Effector memory CD8-positive, alpha-beta T cell (primary cell): ENCODE measurements around the gene FBXO46.

Source experiments
- ATAC-seq: fragments of 150-1000 bp; cut with Tn5 transposase; replicated peaks from 2 replicates; pipeline ENCODE4 v1.10.0; 2021; ENCODE audit warnings: mild to moderate bottlenecking, moderate library complexity
- DNase-seq, 3 experiments: peaks; one replicate each; pipeline ENCODE4 v3.0.0; 2021
- H3K27ac Mint-ChIP-seq, 2 donors: one replicate each; pipeline ENCODE4 v1.8.0; 2022; ENCODE audit warnings: mild to moderate bottlenecking in 2 of 2, mixed read lengths in 2 of 2, moderate library complexity in 2 of 2
- H3K27me3 Mint-ChIP-seq, 2 donors: one replicate each; pipeline ENCODE4 v1.8.0; 2022; ENCODE audit warnings: mixed read lengths in 2 of 2
- H3K36me3 Mint-ChIP-seq: one replicate; pipeline ENCODE4 v1.8.0; 2022; ENCODE audit warnings: mild to moderate bottlenecking, moderate library complexity, mixed read lengths; ENCODE audit not compliant: insufficient read depth
- H3K4me1 Mint-ChIP-seq, 2 donors: one replicate each; pipeline ENCODE4 v1.8.0; 2022; ENCODE audit warnings: low read depth in 2 of 2, mixed read lengths in 2 of 2
- H3K4me3 Mint-ChIP-seq, 2 donors: one replicate each; pipeline ENCODE4 v1.8.0; 2022; ENCODE audit warnings: mild to moderate bottlenecking in 2 of 2, mixed read lengths in 2 of 2, moderate library complexity in 2 of 2
- H3K9me3 Mint-ChIP-seq, 2 donors: one replicate each; pipeline ENCODE4 v1.8.0; 2022; ENCODE audit warnings: mixed read lengths in 2 of 2
- total RNA-seq, 9 experiments: gene quantifications; one replicate each; lab custom pipeline; 2026; lab: John Stamatoyannopoulos, UW

The FBXO46 gene, protein sequence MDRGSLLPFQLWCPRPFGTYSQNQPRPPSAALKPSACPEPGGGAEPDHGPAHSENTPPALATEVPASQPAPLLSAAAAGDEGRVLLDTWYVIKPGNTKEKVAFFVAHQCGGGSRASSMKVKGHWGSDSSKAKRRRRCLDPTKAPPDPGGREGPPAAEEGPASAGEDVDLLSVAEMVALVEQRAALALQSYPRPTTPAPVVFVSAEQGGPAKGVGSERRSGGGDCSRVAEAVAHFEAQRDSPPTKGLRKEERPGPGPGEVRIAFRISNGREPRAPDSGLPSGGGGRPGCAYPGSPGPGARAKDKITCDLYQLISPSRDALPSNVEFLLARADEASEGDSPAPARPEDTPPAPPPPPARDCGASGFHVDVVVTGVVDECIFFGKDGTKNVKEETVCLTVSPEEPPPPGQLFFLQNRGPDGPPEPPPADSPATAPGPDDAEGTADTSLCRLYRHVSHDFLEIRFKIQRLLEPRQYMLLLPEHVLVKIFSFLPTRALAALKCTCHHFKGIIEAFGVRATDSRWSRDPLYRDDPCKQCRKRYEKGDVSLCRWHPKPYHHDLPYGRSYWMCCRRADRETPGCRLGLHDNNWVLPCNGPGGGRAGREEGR
- 7.4 to 25.6 (median 22.8) reads per million in 9 experiments for total RNA-seq

DNA sequence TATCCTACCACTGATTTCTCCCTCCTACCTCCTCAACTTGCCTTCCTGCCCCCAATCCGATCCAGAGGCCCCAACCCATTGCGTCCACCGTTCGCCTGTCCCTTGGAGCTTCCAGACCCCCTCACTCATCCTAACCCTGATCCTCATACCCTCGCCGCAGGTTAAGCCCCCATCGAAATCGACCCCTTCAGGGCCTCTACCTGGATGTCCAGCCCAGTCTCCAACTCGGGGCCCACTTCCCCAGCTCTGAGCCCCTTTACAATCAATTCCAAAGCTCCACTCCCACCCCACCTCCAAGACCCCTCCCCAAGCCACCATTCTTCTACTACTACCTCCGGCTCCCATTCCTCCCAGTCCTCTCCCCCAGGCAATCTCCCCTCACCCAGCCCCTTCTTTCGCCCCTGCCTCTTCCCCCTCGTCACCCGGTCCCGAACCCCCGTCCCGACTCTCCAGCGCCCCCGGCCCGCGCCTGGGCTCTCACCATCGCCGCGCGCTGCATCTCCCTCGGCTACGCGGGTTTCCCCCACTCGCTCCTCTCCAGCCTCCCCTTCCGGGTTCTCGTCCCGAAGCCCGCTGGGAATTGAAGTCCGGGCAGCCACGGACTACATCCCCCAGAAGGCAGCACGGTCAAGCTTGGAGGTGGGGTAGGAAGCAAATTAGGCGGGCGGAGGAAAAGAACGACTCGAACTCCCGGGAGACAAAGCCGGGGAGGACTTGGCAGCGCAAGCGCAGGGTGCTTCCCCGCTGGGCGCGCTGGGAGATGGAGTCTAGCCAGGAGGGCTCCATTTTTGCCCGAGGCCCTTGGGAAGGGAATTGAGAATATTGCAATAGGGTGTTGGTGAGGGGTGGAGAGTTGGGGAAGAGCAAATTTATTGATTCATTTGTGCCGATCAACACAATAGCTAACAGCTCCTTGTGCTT is at the start of gene FBXO46:
Gene FBXO46 (minus strand): TSS at position 529 of the 921 bp plus-strand sequence. CDS start 17,401 bp downstream, outside the sequence.
- H3K36me3 Mint-ChIP-seq: peaks cover 15% of the 10 kb centered on the region
- ATAC-seq: peak; percentile 98
- peaks cover 27 to 28% of the 10 kb centered on the region in 2 donors for H3K4me1 Mint-ChIP-seq
- H3K9me3 Mint-ChIP-seq: no peaks in the 10 kb centered on the region
- peak; percentile 89 to 93 (median 90) for DNase-seq
- no peaks in the 10 kb centered on the region for H3K27me3 Mint-ChIP-seq
- H3K4me3 Mint-ChIP-seq: peak within 1 kb of the TSS; percentile 90 to 96
- peak within 1 kb of the TSS; percentile 95 to 96 for H3K27ac Mint-ChIP-seq

- Mint-ChIP-seq H3K27ac (no peak overlapping the region), H3K36me3 (peaks cover 11% of the 10 kb centered on the region)
These were observed 49.4 kb upstream of the FBXO46 start for GRCh38 chr19:45780146-45780447.

DNA sequence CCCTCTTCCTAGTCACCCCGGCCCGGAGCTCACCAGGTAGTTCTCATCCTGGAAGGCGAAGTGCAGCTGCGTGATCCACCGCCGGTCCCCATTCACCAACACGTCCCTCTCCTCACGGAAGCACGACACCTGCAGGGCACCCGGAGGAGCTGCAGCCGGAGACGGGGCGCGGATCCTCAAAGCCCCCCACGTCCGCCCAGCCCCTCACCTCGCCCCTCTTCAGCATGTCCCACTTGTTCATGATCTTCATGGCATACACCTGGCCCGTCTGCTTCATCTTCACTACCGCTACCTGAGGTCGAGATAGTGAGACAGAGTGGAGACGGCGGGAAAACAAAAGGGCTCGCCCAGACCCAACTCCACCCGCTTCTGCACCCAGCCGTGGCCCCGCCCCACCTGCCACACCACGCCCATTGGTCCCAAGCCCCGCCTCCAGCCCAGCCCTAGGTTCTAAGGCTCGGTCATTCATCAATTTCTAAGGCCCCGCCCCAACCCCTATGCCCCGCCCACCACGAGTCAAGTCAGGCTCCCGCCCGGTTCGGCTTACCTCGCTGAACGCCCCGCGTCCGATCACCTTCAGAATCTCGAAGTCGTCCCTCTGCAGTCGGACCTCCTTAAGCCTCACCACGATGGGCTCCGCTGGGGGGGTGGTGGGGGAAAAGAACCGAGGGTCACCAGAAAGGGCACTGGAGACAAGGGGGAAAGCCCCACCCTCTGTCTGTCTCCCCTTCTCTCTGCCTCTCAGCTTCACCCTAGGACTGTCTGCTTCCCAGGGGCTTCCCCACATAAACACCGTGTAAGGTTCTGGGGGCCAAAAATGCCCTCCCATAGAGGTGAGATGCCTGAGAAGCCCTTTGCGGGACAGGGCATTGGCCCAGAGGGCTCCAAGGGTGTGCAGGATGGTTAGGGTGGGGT is 48.8 kb upstream of the FBXO46 start:
- Mint-ChIP-seq H3K27me3 (peaks cover 6 to 28% of the 10 kb centered on the region in 2 donors), H3K36me3 (peaks cover 11% of the 10 kb centered on the region), H3K4me1 (peaks cover 21 to 25% of the 10 kb centered on the region in 2 donors), H3K27ac (no peak overlapping the region), H3K4me3 (peak overlapping the region; percentile 68 to 84), H3K9me3 (no peaks in the 10 kb centered on the region)
- ATAC-seq: peak; percentile 92
- peak; percentile 81 to 88 (median 82) for DNase-seq

More at GRCh38 chr19:45780146-45780447, 49.4 kb upstream of the FBXO46 start:
- Mint-ChIP-seq H3K4me1 (peaks cover 21 to 25% of the 10 kb centered on the region in 2 donors), H3K9me3 (no peaks in the 10 kb centered on the region), H3K27me3 (peaks cover 6 to 28% of the 10 kb centered on the region in 2 donors), H3K4me3 (peak overlapping the region; percentile 68 to 84)
- DNase-seq (no peak), ATAC-seq (no peak)

DNA sequence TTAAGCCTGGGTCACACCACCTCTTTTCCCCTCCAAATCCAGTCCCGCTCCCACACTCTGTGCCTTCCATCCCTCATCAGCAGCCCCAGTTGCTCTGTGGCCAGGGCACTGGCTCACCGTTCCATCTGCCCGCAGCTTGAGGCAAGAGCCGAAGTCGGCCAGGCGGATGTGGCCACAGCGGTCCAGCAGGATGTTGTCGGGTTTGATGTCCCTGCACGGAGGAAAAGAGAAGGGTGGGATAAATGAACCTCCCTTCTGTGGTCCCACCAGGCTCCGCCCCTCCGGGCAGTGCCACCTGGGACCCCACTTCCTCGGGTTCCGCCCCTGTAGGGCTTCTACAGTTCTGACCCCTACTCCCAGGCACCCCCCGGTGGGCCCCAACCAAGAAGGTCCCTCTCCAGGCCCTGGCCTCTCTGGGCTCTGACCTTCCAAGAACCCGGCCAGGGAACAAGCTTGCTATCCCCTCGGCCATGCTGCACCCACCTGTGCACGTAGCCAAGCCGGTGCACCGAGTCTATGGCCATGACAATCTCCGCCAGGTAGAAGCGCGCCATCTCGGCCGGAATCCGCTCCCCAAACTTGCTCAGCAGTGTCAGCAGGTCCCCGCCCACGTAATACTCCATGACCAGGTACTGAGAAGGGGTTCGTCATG is 47.4 kb upstream of the FBXO46 start:
- DNase-seq (no peak), ATAC-seq (no peak)
- peak overlapping the region; percentile 68 to 84 for H3K4me3 Mint-ChIP-seq
- H3K4me1 Mint-ChIP-seq: peaks cover 21 to 25% of the 10 kb centered on the region in 2 donors
- H3K9me3 Mint-ChIP-seq: no peaks in the 10 kb centered on the region
- H3K36me3 Mint-ChIP-seq: peaks cover 12% of the 10 kb centered on the region
- H3K27ac Mint-ChIP-seq: no peak overlapping the region
- H3K27me3 Mint-ChIP-seq: peaks cover 6 to 28% of the 10 kb centered on the region in 2 donors

- peaks cover 21 to 25% of the 10 kb centered on the region in 2 donors for H3K4me1 Mint-ChIP-seq
- ATAC-seq (no peak), DNase-seq (no peak)
- H3K27ac Mint-ChIP-seq: no peak overlapping the region
- no peaks in the 10 kb centered on the region for H3K9me3 Mint-ChIP-seq
- H3K27me3 Mint-ChIP-seq: peaks cover 6 to 28% of the 10 kb centered on the region in 2 donors
- no peak overlapping the region for H3K4me3 Mint-ChIP-seq
- H3K36me3 Mint-ChIP-seq: peaks cover 15% of the 10 kb centered on the region
These were observed 46.8 kb upstream of the FBXO46 start for GRCh38 chr19:45777395-45777961.

DNA sequence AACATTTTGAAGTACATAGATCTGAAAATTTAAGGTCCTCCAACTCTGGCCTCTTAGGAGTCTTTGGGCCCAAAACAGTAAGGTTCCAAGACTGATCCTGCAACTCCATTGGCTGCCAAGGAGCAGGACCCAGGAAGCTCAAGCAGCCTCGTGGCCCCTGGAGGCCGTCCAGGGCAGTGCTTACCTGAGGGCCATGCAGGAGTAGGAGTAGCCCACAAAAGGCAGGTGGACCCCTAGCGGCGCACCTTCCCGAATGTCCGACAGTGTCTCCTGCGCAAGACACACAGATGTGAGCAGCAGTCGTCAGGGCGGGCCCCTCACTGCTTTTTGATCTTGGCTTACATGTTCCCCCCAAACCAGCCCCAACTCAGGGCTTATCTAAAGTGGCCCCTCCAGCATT is 44.1 kb upstream of the FBXO46 start:
- H3K27me3 Mint-ChIP-seq: peaks cover 6 to 12% of the 10 kb centered on the region in 2 donors
- DNase-seq (no peak), ATAC-seq (no peak)
- peaks cover 22 to 33% of the 10 kb centered on the region in 2 donors for H3K4me1 Mint-ChIP-seq
- H3K9me3 Mint-ChIP-seq: no peaks in the 10 kb centered on the region
- peaks cover 23% of the 10 kb centered on the region for H3K36me3 Mint-ChIP-seq
- no peak overlapping the region for H3K27ac Mint-ChIP-seq
- H3K4me3 Mint-ChIP-seq: no peak overlapping the region

DNA sequence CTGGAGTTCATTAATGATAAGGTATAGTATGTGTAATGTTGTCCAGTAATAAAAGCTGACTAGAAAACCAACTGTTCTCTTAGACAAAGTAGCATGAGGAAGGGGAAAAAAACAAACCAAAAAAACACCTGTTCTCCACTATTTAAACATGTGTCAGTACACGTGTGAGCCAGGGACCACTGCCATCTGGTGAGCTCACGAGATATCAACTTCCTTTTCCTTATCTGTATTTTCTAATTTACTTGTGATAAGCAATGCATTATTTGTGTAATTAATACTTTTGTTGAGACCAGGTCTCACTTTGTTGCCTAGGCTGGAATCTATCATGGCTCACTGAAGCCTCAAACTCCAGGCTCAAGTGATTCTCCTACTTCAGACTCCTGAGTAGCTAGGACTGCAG is 42.7 kb upstream of the FBXO46 start:
- DNase-seq: no peak
- Mint-ChIP-seq H3K27ac (no peak overlapping the region), H3K36me3 (peaks cover 25% of the 10 kb centered on the region)

GRCh38 chr19:45772912-45773311 is 42.2 kb upstream of the FBXO46 start:
- DNase-seq (no peak), ATAC-seq (no peak)
- Mint-ChIP-seq H3K27me3 (no peaks in the 10 kb centered on the region), H3K27ac (no peak overlapping the region), H3K4me1 (peaks cover 10 to 24% of the 10 kb centered on the region in 2 donors), H3K4me3 (no peak overlapping the region), H3K36me3 (peaks cover 23% of the 10 kb centered on the region), H3K9me3 (no peaks in the 10 kb centered on the region)

More for the DNA sequence above, 42.7 kb upstream of the FBXO46 start:
- H3K4me3 Mint-ChIP-seq: no peak overlapping the region
- H3K27me3 Mint-ChIP-seq: no peaks in the 10 kb centered on the region
- no peaks in the 10 kb centered on the region for H3K9me3 Mint-ChIP-seq
- H3K4me1 Mint-ChIP-seq: peaks cover 10 to 26% of the 10 kb centered on the region in 2 donors
- ATAC-seq: no peak

GRCh38 chr19:45772130-45772840 is 41.6 kb upstream of the FBXO46 start:
- peaks cover 24% of the 10 kb centered on the region for H3K36me3 Mint-ChIP-seq
- peak overlapping the region in 1 of 2 donors; percentile 19 for H3K4me3 Mint-ChIP-seq
- no peak for DNase-seq

GRCh38 chr19:45771311-45771933 is 40.7 kb upstream of the FBXO46 start:
- Mint-ChIP-seq H3K4me1 (peaks cover 14 to 24% of the 10 kb centered on the region in 2 donors), H3K9me3 (no peaks in the 10 kb centered on the region), H3K4me3 (peak overlapping the region; percentile 86 to 91), H3K36me3 (peaks cover 24% of the 10 kb centered on the region), H3K27me3 (peaks cover 0 to 10% of the 10 kb centered on the region in 2 donors), H3K27ac (peak overlapping the region; percentile 13 to 88)
- no peak for ATAC-seq
- no peak for DNase-seq

More at GRCh38 chr19:45772130-45772840, 41.6 kb upstream of the FBXO46 start:
- H3K4me1 Mint-ChIP-seq: peaks cover 12 to 24% of the 10 kb centered on the region in 2 donors
- no peak for ATAC-seq
- no peaks in the 10 kb centered on the region for H3K9me3 Mint-ChIP-seq
- peak overlapping the region in 1 of 2 donors; percentile 67 for H3K27ac Mint-ChIP-seq
- peaks cover 0 to 5% of the 10 kb centered on the region in 2 donors for H3K27me3 Mint-ChIP-seq
